Measurements from ENCODE around the gene UBR3.
"Not testable (repeated sequence)": the region's sequence is repeated elsewhere in the genome, so short reads cannot be mapped to it uniquely, and the experiment has no call there.

Gene UBR3

GRCh38 chr2:169827272-169828140 lies at the start of gene UBR3:
Gene UBR3, plus strand, starts transcription at chr2:169827454. Its CDS starts 54 bp downstream, at chr2:169827508.
- peak; percentile 96 for DNase-seq

GRCh38 chr2:169778446-169778845 lies 48.8 kb upstream of the UBR3 start:
- DNase-seq: peak; percentile 45 to 67

- no peak for DNase-seq
Measured at GRCh38 chr2:169781249-169782013, 45.8 kb upstream of the UBR3 start.

GRCh38 chr2:169782513-169782912 lies 44.7 kb upstream of the UBR3 start:
- DNase-seq: no peak

GRCh38 chr2:169790581-169790980 lies 36.7 kb upstream of the UBR3 start:
- DNase-seq: no peak

GRCh38 chr2:169795181-169795580 lies 32.1 kb upstream of the UBR3 start:
- DNase-seq: no peak

GRCh38 chr2:169796441-169796840 lies 30.8 kb upstream of the UBR3 start:
- DNase-seq: no peak

- DNase-seq: no peak
Measured at GRCh38 chr2:169797601-169798000, 29.7 kb upstream of the UBR3 start.

- DNase-seq: peak in 1 of 2 experiments; percentile 53
Measured at GRCh38 chr2:169798397-169798717, 28.9 kb upstream of the UBR3 start.

GRCh38 chr2:169798718-169799592 lies 28.3 kb upstream of the UBR3 start, which contains the start of gene SSB:
Gene SSB, plus strand, starts transcription at chr2:169798871. Its CDS starts 2,090 bp downstream, at chr2:169800961.
- peak; percentile 94 to 95 for DNase-seq

GRCh38 chr2:169803480-169803879 lies 23.8 kb upstream of the UBR3 start:
- no peak for DNase-seq

- no peak for DNase-seq
Measured at GRCh38 chr2:169806586-169806985, 20.7 kb upstream of the UBR3 start.

- DNase-seq: no peak
Measured at GRCh38 chr2:169808221-169808620, 19.0 kb upstream of the UBR3 start.

GRCh38 chr2:169815849-169816248 lies 11.4 kb upstream of the UBR3 start:
- no peak for DNase-seq

- not testable (repeated sequence) for DNase-seq
Measured at GRCh38 chr2:169816961-169817360, 10.3 kb upstream of the UBR3 start.

GRCh38 chr2:169817369-169817768 lies 9.9 kb upstream of the UBR3 start:
- DNase-seq: not testable (repeated sequence)

GRCh38 chr2:169818241-169818640 lies 9.0 kb upstream of the UBR3 start:
- no peak for DNase-seq

GRCh38 chr2:169819106-169819505 lies 8.1 kb upstream of the UBR3 start:
- no peak for DNase-seq

GRCh38 chr2:169820101-169820500 lies 7.2 kb upstream of the UBR3 start:
- DNase-seq: not testable (repeated sequence)

GRCh38 chr2:169822036-169822435 lies 5.2 kb upstream of the UBR3 start:
- DNase-seq: no peak

GRCh38 chr2:169822785-169823392 lies 4.4 kb upstream of the UBR3 start:
- DNase-seq: no peak

GRCh38 chr2:169823996-169824372 lies 3.3 kb upstream of the UBR3 start:
- peak; percentile 49 to 73 for DNase-seq
